Peyer's patch (tissue), 4 donors: ENCODE results near the gene CCDC192. TPM values are rescaled to one million over a fixed set of nuclear protein-coding genes. Genes with fewer than 3 reads are reported as not detected.

Experiments used
- DNase-seq, 3 donors: peaks; one replicate each; pipeline ENCODE4 v3.0.0-alpha.2; 2017 to 2019
- H3K27ac ChIP-seq, 4 donors: fragments of 200-600 bp; sonication (generic); one replicate each; pipeline ENCODE4 v1.5.1; 2016 to 2019
- H3K27me3 ChIP-seq, 2 donors: fragments of 200-600 bp; sonication (generic); one replicate each; pipeline ENCODE4 v1.5.1; 2019
- H3K36me3 ChIP-seq, 3 donors: fragments of 200-600 bp; sonication (generic); one replicate each; pipeline ENCODE4 v1.5.1; 2016 to 2019
- H3K4me1 ChIP-seq, 4 donors: fragments of 200-600 bp; sonication (generic); one replicate each; pipeline ENCODE4 v1.5.1; 2016 to 2019
- H3K4me3 ChIP-seq, 4 donors: fragments of 200-600 bp; sonication (generic); 1 replicate in 3 of 4; 2 replicates in 1 of 4; pipeline ENCODE4 v1.5.1; 2016 to 2019; ENCODE audit warnings: mild to moderate bottlenecking in 1 of 4
- H3K9me3 ChIP-seq, 4 donors: fragments of 200-600 bp; sonication (generic); one replicate each; pipeline ENCODE4 v1.5.1; 2016 to 2019; ENCODE audit warnings: mild to moderate bottlenecking in 1 of 4
- CTCF ChIP-seq, 6 experiments: fragments of 450-650 bp in 4 of 6; fragments of 200-600 bp in 2 of 6; sonication (generic) in 1 of 6; IDR thresholded peaks; one replicate each; pipeline ENCODE4 v1.5.1; 2017 to 2019; ENCODE audit warnings: antibody characterized with exemption in 6 of 6, mild to moderate bottlenecking in 3 of 6, moderate library complexity in 1 of 6
- POLR2A ChIP-seq, 2 donors: fragments of 450-650 bp; IDR thresholded peaks; one replicate each; pipeline ENCODE4 v1.5.1; 2017; ENCODE audit warnings: antibody characterized with exemption in 2 of 2, mild to moderate bottlenecking in 2 of 2, moderate library complexity in 2 of 2
- total RNA-seq, 4 donors: library from RNA; depleted of rRNA; stranded (reverse); fragments of >200 nt; gene quantifications; one replicate each; pipeline ENCODE4 v1.1.0, GENCODE V29; 2016

Gene CCDC192
- total RNA-seq, 4 donors from 2014 or later, result not detected

- Histone ChIP-seq H3K4me1 (no peaks in the 10 kb centered on the region), H3K4me3 (no peak overlapping the region), H3K27ac (no peak overlapping the region), H3K27me3 (no peaks in the 10 kb centered on the region), H3K36me3 (no peaks in the 10 kb centered on the region), H3K9me3 (no peaks in the 10 kb centered on the region)
- TF ChIP-seq CTCF (IDR thresholded peaks at IDR 0.05) (peak in 3 of 6 experiments; percentile 44 to 53 (median 50)), POLR2A (IDR thresholded peaks at IDR 0.05) (no peak)
- DNase-seq, result peak in 1 of 3 donors; percentile 50
Measured at GRCh38 chr5:127909066-127909465, 205.9 kb downstream of the CCDC192 start.

- Histone ChIP-seq H3K27ac (no peak overlapping the region), H3K36me3 (no peaks in the 10 kb centered on the region)
- no peak for DNase-seq
Measured at GRCh38 chr5:127909821-127910220, 206.6 kb downstream of the CCDC192 start.

GRCh38 chr5:127910307-127910956 lies 207.2 kb downstream of the CCDC192 start:
- TF ChIP-seq POLR2A (IDR thresholded peaks at IDR 0.05) (no peak), CTCF (IDR thresholded peaks at IDR 0.05) (no peak)
- no peak for DNase-seq
- Histone ChIP-seq H3K4me1 (no peaks in the 10 kb centered on the region), H3K4me3 (no peak overlapping the region), H3K36me3 (no peaks in the 10 kb centered on the region), H3K27ac (no peak overlapping the region), H3K27me3 (no peaks in the 10 kb centered on the region), H3K9me3 (no peaks in the 10 kb centered on the region)

More at GRCh38 chr5:127909821-127910220, 206.6 kb downstream of the CCDC192 start:
- TF ChIP-seq POLR2A (IDR thresholded peaks at IDR 0.05) (no peak), CTCF (IDR thresholded peaks at IDR 0.05) (no peak)
- H3K27me3 ChIP-seq, result no peaks in the 10 kb centered on the region
- no peaks in the 10 kb centered on the region for H3K9me3 ChIP-seq
- H3K4me3 ChIP-seq, result no peak overlapping the region
- no peaks in the 10 kb centered on the region for H3K4me1 ChIP-seq

- no peak for TF ChIP-seq POLR2A (IDR thresholded peaks at IDR 0.05)
- TF ChIP-seq CTCF (IDR thresholded peaks at IDR 0.05), result no peak
- Histone ChIP-seq H3K27ac (no peak overlapping the region), H3K4me1 (no peaks in the 10 kb centered on the region), H3K9me3 (no peaks in the 10 kb centered on the region), H3K27me3 (no peaks in the 10 kb centered on the region), H3K4me3 (no peak overlapping the region), H3K36me3 (no peaks in the 10 kb centered on the region)
- DNase-seq, result no peak
Measured at GRCh38 chr5:127911619-127912018, 208.4 kb downstream of the CCDC192 start.

- Histone ChIP-seq H3K27me3 (no peaks in the 10 kb centered on the region), H3K27ac (no peak overlapping the region), H3K4me3 (no peak overlapping the region), H3K36me3 (no peaks in the 10 kb centered on the region), H3K4me1 (peaks cover 0 to 5% (median 0%) of the 10 kb centered on the region in 4 donors), H3K9me3 (no peaks in the 10 kb centered on the region)
- DNase-seq, result no peak
- no peak for TF ChIP-seq POLR2A (IDR thresholded peaks at IDR 0.05)
- no peak for TF ChIP-seq CTCF (IDR thresholded peaks at IDR 0.05)
Measured at GRCh38 chr5:127912411-127912810, 209.2 kb downstream of the CCDC192 start.
